GM18868 (cell line): ENCODE measurements around the gene ARMC9.
"Not testable (repeated sequence)": the region's sequence is repeated elsewhere in the genome, so short reads cannot be mapped to it uniquely, and the experiment has no call there.

Source experiments
- ATAC-seq: cut with Tn5 transposase; IDR thresholded peaks from one replicate; pipeline ENCODE4 v1.9.1; 2021; ENCODE audit warnings: mild to moderate bottlenecking, moderate library complexity; ENCODE audit not compliant: unreplicated experiment

The ARMC9 gene

DNA sequence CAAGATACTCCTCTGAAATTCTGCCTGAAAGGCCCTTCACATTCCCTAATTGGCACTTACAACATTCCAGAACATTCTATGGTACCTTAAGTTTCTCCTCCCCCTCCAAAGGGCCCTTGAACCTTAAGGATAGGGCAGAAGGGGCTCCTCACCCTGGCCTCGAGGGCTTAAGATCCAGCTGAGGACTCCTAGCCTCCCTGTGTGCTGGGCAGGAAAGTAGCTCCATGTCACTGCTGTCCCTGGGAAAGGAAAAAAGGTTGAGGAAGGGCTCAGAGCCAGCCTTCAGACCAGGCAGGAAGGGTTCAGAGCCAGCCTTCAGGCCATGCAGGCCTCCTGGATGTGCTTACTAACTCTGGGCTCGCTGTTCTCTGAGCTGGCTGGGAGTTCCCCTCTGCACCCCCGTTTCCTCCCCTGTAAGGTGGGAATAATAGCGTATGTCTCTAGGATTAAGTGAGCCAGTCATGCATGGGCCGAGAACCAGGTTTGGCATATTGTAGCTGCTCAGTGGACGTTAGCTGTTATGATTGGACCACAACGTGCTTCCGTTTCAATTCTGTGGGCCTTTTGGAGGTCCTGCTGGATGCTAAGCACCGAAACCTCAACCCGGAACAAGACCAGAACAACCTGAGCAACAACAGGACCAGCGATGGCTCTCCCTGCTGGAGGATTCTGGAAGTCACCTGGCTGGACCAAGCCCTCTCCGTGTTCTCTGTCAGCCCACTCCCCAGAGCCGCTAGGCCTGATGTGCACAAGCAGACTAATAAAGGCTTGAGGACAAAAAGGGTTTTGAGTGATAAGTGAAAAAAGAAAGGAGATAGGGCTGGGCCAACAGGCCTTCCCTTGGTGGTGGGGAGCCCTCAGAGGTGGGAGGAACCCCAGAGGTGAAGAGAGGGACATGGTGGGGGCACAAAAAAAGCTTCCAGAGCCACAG is 196.0 kb downstream of the ARMC9 start:
- ATAC-seq = peak; percentile 41

GRCh38 chr2:231395188-231396057 is 197.0 kb downstream of the ARMC9 start, which contains the start of gene B3GNT7:
Gene B3GNT7 (plus strand): TSS chr2:231395710. CDS start chr2:231395804, 94 bp downstream.
- no peak for ATAC-seq

GRCh38 chr2:231396058-231396821 is 197.8 kb downstream of the ARMC9 start:
- ATAC-seq = no peak

GRCh38 chr2:231397011-231397927 is 198.8 kb downstream of the ARMC9 start:
- no peak for ATAC-seq

GRCh38 chr2:231397928-231398294 is 199.5 kb downstream of the ARMC9 start:
- no peak for ATAC-seq

GRCh38 chr2:231398585-231398984 is 200.2 kb downstream of the ARMC9 start:
- no peak for ATAC-seq

- no peak for ATAC-seq
Observed at GRCh38 chr2:231399046-231399852, 200.8 kb downstream of the ARMC9 start.

GRCh38 chr2:231399853-231400680 is 201.6 kb downstream of the ARMC9 start:
- ATAC-seq = no peak

DNA sequence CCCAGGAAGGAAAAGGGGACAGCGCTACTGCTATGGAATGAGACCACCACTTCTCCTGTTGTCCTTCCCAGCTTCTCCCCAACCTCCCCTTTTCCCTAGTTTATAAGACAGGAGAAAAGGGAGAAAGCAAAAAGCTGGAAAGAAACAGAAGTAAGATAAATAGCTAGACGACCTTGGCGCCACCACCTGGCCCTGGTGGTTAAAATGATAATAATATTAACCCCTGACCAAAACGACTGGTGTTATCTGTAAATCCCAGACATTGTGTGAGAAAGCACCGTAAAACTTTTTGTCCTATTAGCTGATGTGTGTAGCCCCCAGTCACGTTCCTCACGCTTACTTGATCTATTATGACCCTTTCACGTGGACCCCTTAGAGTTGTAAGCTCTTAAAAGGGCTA is 202.2 kb downstream of the ARMC9 start:
- ATAC-seq = not testable (repeated sequence)

GRCh38 chr2:231401101-231401500 is 202.7 kb downstream of the ARMC9 start:
- ATAC-seq = not testable (repeated sequence)

DNA sequence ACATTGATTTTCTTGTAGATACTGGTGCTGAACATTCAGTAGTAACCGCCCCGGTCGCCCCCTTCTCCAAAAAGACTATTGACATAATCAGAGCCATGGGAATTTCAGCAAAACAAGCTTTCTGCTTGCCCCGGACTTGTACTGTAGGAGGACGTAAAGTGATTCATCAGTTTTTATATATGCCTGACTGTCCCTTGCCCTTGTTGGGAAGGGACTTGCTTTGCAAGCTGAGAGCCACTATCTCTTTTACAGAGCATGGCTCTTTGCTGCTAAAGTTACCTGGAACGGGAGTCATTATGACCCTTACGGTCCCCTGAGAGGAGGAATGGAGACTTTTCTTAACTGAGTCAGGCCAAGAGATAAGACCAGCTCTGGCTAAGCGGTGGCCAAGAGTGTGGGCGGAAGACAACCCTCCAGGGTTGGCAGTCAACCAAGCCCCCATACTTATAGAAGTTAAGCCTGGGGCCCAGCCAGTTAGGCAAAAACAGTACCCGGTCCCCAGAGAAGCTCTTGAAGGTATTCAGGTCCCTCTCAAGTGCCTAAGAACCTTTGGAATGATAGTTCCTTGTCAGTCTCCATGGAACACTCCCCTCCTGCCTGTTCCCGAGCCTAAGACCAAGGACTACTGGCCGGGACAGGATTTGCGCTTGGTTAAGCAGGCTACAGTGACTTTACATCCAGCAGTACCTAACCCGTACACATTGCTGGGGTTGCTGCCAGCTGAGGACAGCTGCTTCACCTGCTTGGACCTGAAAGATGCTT is 205.2 kb downstream of the ARMC9 start:
- ATAC-seq = not testable (repeated sequence)

GRCh38 chr2:231404183-231404578 is 205.8 kb downstream of the ARMC9 start:
- not testable (repeated sequence) for ATAC-seq

DNA sequence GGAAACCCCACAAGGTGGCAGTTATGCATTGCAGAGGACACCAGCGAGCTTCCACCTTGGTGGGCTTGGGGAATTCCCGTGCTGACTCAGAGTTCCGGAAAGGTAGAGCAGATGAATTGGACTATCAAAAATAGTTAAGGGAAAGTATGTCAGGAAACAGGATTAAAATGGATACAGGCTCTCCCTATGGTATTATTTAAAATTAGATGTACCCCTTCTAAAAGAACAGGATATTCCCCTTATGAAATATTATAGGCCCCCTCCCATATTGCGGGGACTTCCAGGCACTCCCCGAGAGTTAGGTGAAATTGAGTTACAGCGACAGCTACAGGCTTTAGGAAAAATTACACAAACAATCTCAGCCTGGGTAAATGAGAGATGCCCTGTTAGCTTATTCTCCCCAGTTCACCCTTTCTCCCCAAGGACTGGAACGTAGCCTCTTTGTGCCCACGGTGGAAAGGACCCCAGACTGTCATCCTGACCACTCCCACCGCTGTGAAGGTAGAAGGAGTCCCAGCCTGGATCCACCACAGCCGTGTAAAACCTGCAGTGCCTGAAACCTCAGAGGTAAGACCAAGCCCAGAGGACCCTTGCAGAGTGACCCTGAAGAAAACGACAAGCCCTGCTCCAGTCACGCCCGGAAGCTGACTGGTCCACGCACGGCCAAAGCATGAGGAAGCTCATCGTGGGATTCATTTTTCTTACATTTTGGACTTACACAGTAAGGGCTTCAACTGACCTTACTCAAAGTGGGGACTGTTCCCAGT is 207.4 kb downstream of the ARMC9 start:
- not testable (repeated sequence) for ATAC-seq

- not testable (repeated sequence) for ATAC-seq
Observed at GRCh38 chr2:231407686-231408085, 209.3 kb downstream of the ARMC9 start.

GRCh38 chr2:231408304-231408703 is 209.9 kb downstream of the ARMC9 start:
- not testable (repeated sequence) for ATAC-seq

DNA sequence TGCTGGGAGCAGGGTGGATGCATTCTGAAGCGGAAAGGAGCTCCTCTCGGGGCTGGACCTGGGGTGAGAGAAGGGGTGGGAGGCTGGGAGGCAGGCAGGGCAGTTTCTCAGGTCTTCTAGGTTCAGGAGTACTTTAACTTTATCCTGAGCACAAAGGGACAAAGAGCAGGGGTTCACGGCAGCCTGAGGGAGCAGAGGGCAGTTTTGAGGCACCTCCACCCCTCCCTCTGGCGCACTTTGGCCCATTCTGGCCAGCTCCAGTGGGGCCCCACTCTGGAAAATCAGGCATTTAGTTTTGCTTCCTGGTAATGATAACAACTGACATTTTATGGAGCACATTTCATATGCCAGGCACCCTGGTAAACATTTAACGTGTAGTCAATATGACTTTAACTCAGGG is 211.3 kb downstream of the ARMC9 start:
- no peak for ATAC-seq
